HG02885 (cell line): ENCODE measurements around the gene ZNF76.

ENCODE experiments used
- ATAC-seq: cut with Tn5 transposase; IDR thresholded peaks from one replicate; pipeline ENCODE4 v1.9.1; 2021; ENCODE audit warnings: mild to moderate bottlenecking; ENCODE audit not compliant: unreplicated experiment, poor library complexity

Gene ZNF76

GRCh38 chr6:35259194-35259947 lies at the start of gene ZNF76:
TSS of gene ZNF76 (plus strand) at chr6:35259735. CDS start at chr6:35281152, 21,417 bp downstream.
- ATAC-seq: peak; percentile 90

GRCh38 chr6:35213298-35213791 lies 46.2 kb upstream of the ZNF76 start:
- no peak for ATAC-seq

- ATAC-seq: no peak
Measured at GRCh38 chr6:35213824-35214756, 45.4 kb upstream of the ZNF76 start, which contains the start of gene SCUBE3. TSS of gene SCUBE3 (plus strand) at chr6:35213956. CDS start at chr6:35214419, 463 bp downstream.

GRCh38 chr6:35214869-35215664 lies 44.5 kb upstream of the ZNF76 start:
- ATAC-seq: no peak

- ATAC-seq: no peak
Measured at GRCh38 chr6:35215665-35216411, 43.7 kb upstream of the ZNF76 start.

GRCh38 chr6:35216412-35216732 lies 43.2 kb upstream of the ZNF76 start:
- ATAC-seq: no peak

- ATAC-seq: no peak
Measured at GRCh38 chr6:35216851-35217811, 42.4 kb upstream of the ZNF76 start.

GRCh38 chr6:35218021-35218420 lies 41.5 kb upstream of the ZNF76 start:
- no peak for ATAC-seq

GRCh38 chr6:35218456-35218855 lies 41.1 kb upstream of the ZNF76 start:
- no peak for ATAC-seq

GRCh38 chr6:35219683-35220326 lies 39.7 kb upstream of the ZNF76 start:
- ATAC-seq: no peak

GRCh38 chr6:35220711-35221110 lies 38.8 kb upstream of the ZNF76 start:
- ATAC-seq: no peak

GRCh38 chr6:35223396-35223795 lies 36.1 kb upstream of the ZNF76 start:
- no peak for ATAC-seq

GRCh38 chr6:35224720-35225119 lies 34.8 kb upstream of the ZNF76 start:
- ATAC-seq: no peak

GRCh38 chr6:35228481-35228880 lies 31.1 kb upstream of the ZNF76 start:
- ATAC-seq: no peak

- no peak for ATAC-seq
Measured at GRCh38 chr6:35229304-35229703, 30.2 kb upstream of the ZNF76 start.

- ATAC-seq: no peak
Measured at GRCh38 chr6:35230498-35230897, 29.0 kb upstream of the ZNF76 start.

- no peak for ATAC-seq
Measured at GRCh38 chr6:35230950-35231349, 28.6 kb upstream of the ZNF76 start.

- no peak for ATAC-seq
Measured at GRCh38 chr6:35231563-35231962, 28.0 kb upstream of the ZNF76 start.
